CD4-positive, alpha-beta T cell treated with Interleukin-1 beta for 1 hour (primary cell): ENCODE measurements around the gene TDRD7.

ENCODE experiments used
- DNase-seq, 2 donors: peaks; one replicate each; pipeline ENCODE4 v3.0.0-alpha.2; 2020 to 2022

Gene TDRD7

GRCh38 chr9:97534185-97534584 is 122.3 kb downstream of the TDRD7 start:
- no peak for DNase-seq

- no peak for DNase-seq
Measured at GRCh38 chr9:97534961-97535594, 123.2 kb downstream of the TDRD7 start.

- no peak for DNase-seq
Measured at GRCh38 chr9:97535771-97536170, 123.9 kb downstream of the TDRD7 start.

DNA sequence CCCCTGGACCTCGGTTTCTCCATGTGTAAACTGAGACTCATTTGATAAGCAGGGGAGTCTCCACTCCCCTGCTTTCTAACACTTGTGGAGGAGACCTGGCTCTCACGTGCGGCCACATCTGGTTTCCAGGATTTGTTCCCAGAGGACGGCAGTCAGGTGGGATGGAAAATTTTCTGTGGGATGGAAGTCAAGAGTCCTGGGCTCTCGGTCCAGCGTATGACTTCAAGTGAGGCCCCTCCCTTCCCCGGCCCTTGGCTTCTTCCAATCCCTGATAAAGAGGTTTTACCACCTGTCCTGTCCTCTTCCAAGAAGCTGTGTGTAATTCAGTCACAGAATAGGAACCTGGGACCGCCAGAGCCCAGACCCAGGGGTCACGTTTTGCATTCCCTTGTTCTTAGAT is 124.6 kb downstream of the TDRD7 start:
- no peak for DNase-seq

- no peak for DNase-seq
Measured at GRCh38 chr9:97543561-97543960, 131.7 kb downstream of the TDRD7 start.

DNA sequence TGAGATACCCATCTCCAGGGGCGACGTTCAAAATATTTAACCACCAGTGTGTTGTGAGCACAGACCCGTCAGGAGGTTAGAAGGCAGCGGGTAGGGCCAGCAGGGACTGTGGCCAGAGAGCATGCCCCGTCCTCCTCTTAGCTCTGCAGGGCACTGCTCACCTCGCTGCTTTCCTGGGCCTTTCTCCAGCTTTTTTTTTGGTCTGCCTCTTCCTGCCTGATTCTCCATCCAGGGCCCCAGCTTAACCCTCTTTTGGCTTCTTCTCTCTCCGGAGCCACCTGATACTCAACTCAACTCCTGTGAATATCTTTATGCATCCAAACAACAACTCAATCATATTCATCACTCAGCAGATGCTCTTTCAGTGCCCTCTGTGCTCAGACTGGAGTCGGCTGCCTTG is 133.6 kb downstream of the TDRD7 start:
- no peak for DNase-seq
